GM12878 (cell line): ENCODE data around the gene BCAT1. TPM values are rescaled to one million over a fixed set of nuclear protein-coding genes. Genes with fewer than 3 reads are reported as not detected.

Experiments
- BACH1 ChIP-seq: fragments of 450-650 bp; IDR thresholded peaks from 2 replicates; pipeline ENCODE4 v1.6.1; 2017; ENCODE audit warnings: mild to moderate bottlenecking, borderline replicate concordance
- CREB1 ChIP-seq: IDR thresholded peaks from 2 replicates; pipeline ENCODE4 v1.6.1; 2012; ENCODE audit warnings: low read depth, mild to moderate bottlenecking, inconsistent platforms
- EZH2 ChIP-seq: IDR thresholded peaks from 2 replicates; pipeline ENCODE4 v1.6.1; 2012; ENCODE audit warnings: low read depth, mild to moderate bottlenecking, control low read depth, inconsistent platforms, low read length, borderline replicate concordance; ENCODE audit not compliant: control insufficient read depth
- FOXK2 ChIP-seq: fragments of 450-650 bp; IDR thresholded peaks from 2 replicates; pipeline ENCODE4 v1.6.1; 2017; ENCODE audit warnings: mild to moderate bottlenecking, moderate library complexity
- JUND ChIP-seq: IDR thresholded peaks from 2 replicates; pipeline ENCODE4 v1.6.1; 2012; ENCODE audit warnings: low read depth, mild to moderate bottlenecking, low read length, improper control_type of control experiment, moderate library complexity
- MTA2 ChIP-seq: fragments of 450-650 bp; IDR thresholded peaks from 2 replicates; pipeline ENCODE4 v1.6.1; 2016; ENCODE audit warnings: low read depth, mild to moderate bottlenecking, moderate library complexity
- MTA3 ChIP-seq: IDR thresholded peaks from 2 replicates; pipeline ENCODE4 v1.6.1; 2012; ENCODE audit warnings: low read length, inconsistent platforms, borderline replicate concordance
- NR2F1 ChIP-seq: fragments of 450-650 bp; conservative IDR thresholded peaks from 2 replicates; pipeline ENCODE4 v1.6.1; 2017; ENCODE audit warnings: mild to moderate bottlenecking
- POLR2AphosphoS2 ChIP-seq: IDR thresholded peaks from 2 replicates; pipeline ENCODE4 v1.6.1; 2011; ENCODE audit warnings: low read depth, mild to moderate bottlenecking, low read length, improper control_type of control experiment, moderate library complexity
- RELA ChIP-seq: fragments of 450-650 bp; IDR thresholded peaks from 2 replicates; pipeline ENCODE4 v1.8.0; 2014; ENCODE audit warnings: borderline replicate concordance; ENCODE audit not compliant: partially characterized antibody
- STAT1 ChIP-seq: fragments of 450-650 bp; conservative IDR thresholded peaks from 2 replicates; pipeline ENCODE4 v1.6.1; 2014; ENCODE audit warnings: antibody characterized with exemption, mild to moderate bottlenecking
- STAT3 ChIP-seq: IDR thresholded peaks from 2 replicates; pipeline ENCODE4 v1.6.1; 2011; ENCODE audit warnings: low read depth, low read length, improper control_type of control experiment
- TARDBP ChIP-seq: IDR thresholded peaks from 2 replicates; pipeline ENCODE4 v1.6.1; 2016; ENCODE audit warnings: borderline replicate concordance
- TBL1XR1 ChIP-seq: IDR thresholded peaks from 2 replicates; pipeline ENCODE4 v1.6.1; 2012; ENCODE audit warnings: low read depth, low read length, improper control_type of control experiment
- TCF7 ChIP-seq: IDR thresholded peaks from 2 replicates; pipeline ENCODE4 v1.6.1; 2014; ENCODE audit warnings: antibody characterized with exemption, borderline replicate concordance
- ZNF622 ChIP-seq: fragments of 450-650 bp; IDR thresholded peaks from 2 replicates; pipeline ENCODE4 v1.6.1; 2017; ENCODE audit warnings: mild to moderate bottlenecking, inconsistent platforms
- polyA plus RNA-seq, 11 experiments: library from polyadenylated mRNA; depleted of rRNA in 4 of 11; unstranded in 6 of 11; stranded (reverse) in 5 of 11; fragments of >200 nt; fragmentation: Nextera tagmentation in 4 of 11; fragmentation: Illumina TruSeq in 1 of 11; extraction: Ambion mirVana in 4 of 11; extraction: Trizol in 1 of 11; gene quantifications; 1 replicate in 1 of 11; 2 replicates in 10 of 11; pipeline versions ENCODE4 v1.2.1 to v1.2.3, GENCODE V29; 2011 to 2016; ENCODE audit warnings: inconsistent platforms in 2 of 11, missing spikeins in 2 of 11, low read depth in 1 of 11
- total RNA-seq, 4 experiments: library from RNA; depleted of rRNA in 3 of 4; stranded (reverse); fragments of >200 nt in 3 of 4; fragmentation: Illumina TruSeq in 1 of 4; extraction: Trizol in 1 of 4; gene quantifications; 2 replicates each; pipeline versions ENCODE4 v1.2.1 to v1.2.3, GENCODE V29; 2013 to 2021
- TF ChIP-seq, protein P1 (sequence below): fragments of 450-650 bp; formaldehyde crosslinking; IDR thresholded peaks from 2 replicates; pipeline ENCODE4 v1.4.0; 2020; ENCODE audit warnings: mild to moderate bottlenecking, moderate library complexity
- TF ChIP-seq, protein P2 (sequence below): IDR thresholded peaks from 2 replicates; pipeline ENCODE4 v1.6.1; 2011; ENCODE audit warnings: borderline replicate concordance, low read depth, mild to moderate bottlenecking, moderate library complexity, mixed read lengths, low read length; ENCODE audit not compliant: insufficient read depth; ENCODE audit errors: extremely low read length
- TF ChIP-seq, protein P3 (sequence below): IDR thresholded peaks from 2 replicates; pipeline ENCODE4 v1.6.1; 2012; ENCODE audit warnings: low read depth, low read length, improper control_type of control experiment
- TF ChIP-seq, protein P4 (sequence below): fragments of 450-650 bp; IDR thresholded peaks from 2 replicates; pipeline ENCODE4 v1.6.1; 2017; ENCODE audit warnings: borderline replicate concordance

The BCAT1 gene
- total and polyA plus RNA-seq, 10 of the 15 experiments (the other 5 are each of a cell fraction or from before 2014, with no cell fraction given), result 26.2 to 187 (median 81.9) TPM

DNA sequence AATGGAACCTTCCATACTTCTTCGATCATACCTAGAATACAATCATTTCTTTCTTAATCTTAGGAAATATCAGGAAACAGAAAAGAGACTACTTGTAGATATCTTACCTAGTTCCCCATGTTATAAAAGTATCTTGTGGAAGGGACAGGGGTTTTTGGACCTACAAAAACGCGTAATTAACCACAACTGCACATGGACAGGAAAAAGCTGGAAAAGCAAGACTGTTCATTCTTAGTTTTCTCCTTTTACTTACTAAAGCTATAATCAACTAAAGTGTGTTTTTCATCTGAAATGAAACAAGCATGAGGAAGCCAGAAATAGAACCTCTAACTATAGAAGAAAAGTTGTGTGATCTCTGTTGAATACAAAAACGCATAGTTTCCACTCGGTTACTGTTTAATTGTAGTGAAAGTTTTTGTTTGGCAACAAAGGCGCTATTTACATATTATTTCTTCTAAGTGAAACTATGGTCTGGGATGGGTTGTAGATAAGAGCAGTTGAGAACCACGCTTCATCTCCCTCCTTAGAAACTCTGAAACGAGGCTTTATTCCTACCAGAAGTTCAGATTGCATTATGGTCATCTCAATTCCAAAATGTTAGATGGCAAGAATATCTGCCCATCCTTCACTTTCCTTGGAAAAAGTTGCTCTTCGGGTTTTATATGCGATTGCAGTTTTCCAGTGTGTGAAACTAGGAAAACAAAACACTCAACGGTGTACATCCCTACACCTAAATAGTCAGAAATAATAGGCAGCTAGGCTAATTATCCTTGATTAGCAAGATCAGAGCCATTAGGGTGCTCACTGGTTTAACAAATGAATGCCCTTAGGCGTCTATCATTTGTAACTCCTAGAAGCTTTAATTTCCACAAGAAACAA is 1.1 kb downstream of the BCAT1 start (continued):
- TF ChIP-seq TARDBP (no peak), MTA2 (no peak), POLR2AphosphoS2 (no peak), STAT3 (no peak), STAT1 (no peak), JUND (no peak), RELA (no peak), FOXK2 (no peak), BACH1 (no peak), EZH2 (no peak), MTA3 (peak; percentile 78; the same call in 1 of the 2 replicates), ZNF622 (no peak), NR2F1 (no peak), TBL1XR1 (peak; percentile 77), TCF7 (no peak), CREB1 (no peak; the same call in 1 of the 2 replicates)
- TF ChIP-seq, protein P1, sequence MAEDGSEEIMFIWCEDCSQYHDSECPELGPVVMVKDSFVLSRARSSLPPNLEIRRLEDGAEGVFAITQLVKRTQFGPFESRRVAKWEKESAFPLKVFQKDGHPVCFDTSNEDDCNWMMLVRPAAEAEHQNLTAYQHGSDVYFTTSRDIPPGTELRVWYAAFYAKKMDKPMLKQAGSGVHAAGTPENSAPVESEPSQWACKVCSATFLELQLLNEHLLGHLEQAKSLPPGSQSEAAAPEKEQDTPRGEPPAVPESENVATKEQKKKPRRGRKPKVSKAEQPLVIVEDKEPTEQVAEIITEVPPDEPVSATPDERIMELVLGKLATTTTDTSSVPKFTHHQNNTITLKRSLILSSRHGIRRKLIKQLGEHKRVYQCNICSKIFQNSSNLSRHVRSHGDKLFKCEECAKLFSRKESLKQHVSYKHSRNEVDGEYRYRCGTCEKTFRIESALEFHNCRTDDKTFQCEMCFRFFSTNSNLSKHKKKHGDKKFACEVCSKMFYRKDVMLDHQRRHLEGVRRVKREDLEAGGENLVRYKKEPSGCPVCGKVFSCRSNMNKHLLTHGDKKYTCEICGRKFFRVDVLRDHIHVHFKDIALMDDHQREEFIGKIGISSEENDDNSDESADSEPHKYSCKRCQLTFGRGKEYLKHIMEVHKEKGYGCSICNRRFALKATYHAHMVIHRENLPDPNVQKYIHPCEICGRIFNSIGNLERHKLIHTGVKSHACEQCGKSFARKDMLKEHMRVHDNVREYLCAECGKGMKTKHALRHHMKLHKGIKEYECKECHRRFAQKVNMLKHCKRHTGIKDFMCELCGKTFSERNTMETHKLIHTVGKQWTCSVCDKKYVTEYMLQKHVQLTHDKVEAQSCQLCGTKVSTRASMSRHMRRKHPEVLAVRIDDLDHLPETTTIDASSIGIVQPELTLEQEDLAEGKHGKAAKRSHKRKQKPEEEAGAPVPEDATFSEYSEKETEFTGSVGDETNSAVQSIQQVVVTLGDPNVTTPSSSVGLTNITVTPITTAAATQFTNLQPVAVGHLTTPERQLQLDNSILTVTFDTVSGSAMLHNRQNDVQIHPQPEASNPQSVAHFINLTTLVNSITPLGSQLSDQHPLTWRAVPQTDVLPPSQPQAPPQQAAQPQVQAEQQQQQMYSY (CRISPR knock-in tag), result no peak
- TF ChIP-seq, protein P2, sequence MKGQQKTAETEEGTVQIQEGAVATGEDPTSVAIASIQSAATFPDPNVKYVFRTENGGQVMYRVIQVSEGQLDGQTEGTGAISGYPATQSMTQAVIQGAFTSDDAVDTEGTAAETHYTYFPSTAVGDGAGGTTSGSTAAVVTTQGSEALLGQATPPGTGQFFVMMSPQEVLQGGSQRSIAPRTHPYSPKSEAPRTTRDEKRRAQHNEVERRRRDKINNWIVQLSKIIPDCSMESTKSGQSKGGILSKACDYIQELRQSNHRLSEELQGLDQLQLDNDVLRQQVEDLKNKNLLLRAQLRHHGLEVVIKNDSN, result no peak
- TF ChIP-seq, protein P3, sequence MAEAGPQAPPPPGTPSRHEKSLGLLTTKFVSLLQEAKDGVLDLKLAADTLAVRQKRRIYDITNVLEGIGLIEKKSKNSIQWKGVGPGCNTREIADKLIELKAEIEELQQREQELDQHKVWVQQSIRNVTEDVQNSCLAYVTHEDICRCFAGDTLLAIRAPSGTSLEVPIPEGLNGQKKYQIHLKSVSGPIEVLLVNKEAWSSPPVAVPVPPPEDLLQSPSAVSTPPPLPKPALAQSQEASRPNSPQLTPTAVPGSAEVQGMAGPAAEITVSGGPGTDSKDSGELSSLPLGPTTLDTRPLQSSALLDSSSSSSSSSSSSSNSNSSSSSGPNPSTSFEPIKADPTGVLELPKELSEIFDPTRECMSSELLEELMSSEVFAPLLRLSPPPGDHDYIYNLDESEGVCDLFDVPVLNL, result no peak
- TF ChIP-seq, protein P4, sequence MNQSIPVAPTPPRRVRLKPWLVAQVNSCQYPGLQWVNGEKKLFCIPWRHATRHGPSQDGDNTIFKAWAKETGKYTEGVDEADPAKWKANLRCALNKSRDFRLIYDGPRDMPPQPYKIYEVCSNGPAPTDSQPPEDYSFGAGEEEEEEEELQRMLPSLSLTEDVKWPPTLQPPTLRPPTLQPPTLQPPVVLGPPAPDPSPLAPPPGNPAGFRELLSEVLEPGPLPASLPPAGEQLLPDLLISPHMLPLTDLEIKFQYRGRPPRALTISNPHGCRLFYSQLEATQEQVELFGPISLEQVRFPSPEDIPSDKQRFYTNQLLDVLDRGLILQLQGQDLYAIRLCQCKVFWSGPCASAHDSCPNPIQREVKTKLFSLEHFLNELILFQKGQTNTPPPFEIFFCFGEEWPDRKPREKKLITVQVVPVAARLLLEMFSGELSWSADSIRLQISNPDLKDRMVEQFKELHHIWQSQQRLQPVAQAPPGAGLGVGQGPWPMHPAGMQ, result no peak
